ENCODE results near the gene NLRP10. TPM values are rescaled to one million over a fixed set of nuclear protein-coding genes. Genes with fewer than 3 reads are reported as not detected.

Gene NLRP10
- total RNA-seq, 4 donors from 2014 or later, result not detected

GRCh38 chr11:7967097-7967496, 1.9 kb upstream of the NLRP10 start:
- no peak for DNase-seq
- H3K4me1 ChIP-seq, result no peaks in the 10 kb centered on the region
- TF ChIP-seq POLR2A (IDR thresholded peaks at IDR 0.05) (no peak), CTCF (IDR thresholded peaks at IDR 0.05) (no peak)

GRCh38 chr11:7964873-7965272, 374 bp downstream of the NLRP10 start:
- no peak for DNase-seq
- Histone ChIP-seq H3K27ac (no peak overlapping the region), H3K4me3 (no peak overlapping the region), H3K36me3 (no peaks in the 10 kb centered on the region), H3K27me3 (no peaks in the 10 kb centered on the region), H3K4me1 (no peaks in the 10 kb centered on the region), H3K9me3 (no peaks in the 10 kb centered on the region)
- TF ChIP-seq CTCF (IDR thresholded peaks at IDR 0.05) (no peak), POLR2A (IDR thresholded peaks at IDR 0.05) (no peak)

More at GRCh38 chr11:7967097-7967496, 1.9 kb upstream of the NLRP10 start:
- Histone ChIP-seq H3K36me3 (no peaks in the 10 kb centered on the region), H3K27me3 (no peaks in the 10 kb centered on the region), H3K27ac (no peak overlapping the region), H3K9me3 (no peaks in the 10 kb centered on the region), H3K4me3 (no peak overlapping the region)

- no peak for DNase-seq
- H3K27ac ChIP-seq, result no peak overlapping the region
- H3K9me3 ChIP-seq, result no peaks in the 10 kb centered on the region
- H3K27me3 ChIP-seq, result no peaks in the 10 kb centered on the region
- H3K36me3 ChIP-seq, result no peaks in the 10 kb centered on the region
- no peak overlapping the region for H3K4me3 ChIP-seq
- TF ChIP-seq CTCF (IDR thresholded peaks at IDR 0.05) (no peak), POLR2A (IDR thresholded peaks at IDR 0.05) (no peak)
- no peaks in the 10 kb centered on the region for H3K4me1 ChIP-seq
Measured at GRCh38 chr11:7964261-7964660, 986 bp downstream of the NLRP10 start.

GRCh38 chr11:7955191-7955590, 10.1 kb downstream of the NLRP10 start:
- no peak for TF ChIP-seq POLR2A (IDR thresholded peaks at IDR 0.05)
- no peak for TF ChIP-seq CTCF (IDR thresholded peaks at IDR 0.05)
- Histone ChIP-seq H3K36me3 (no peaks in the 10 kb centered on the region), H3K27me3 (no peaks in the 10 kb centered on the region), H3K9me3 (no peaks in the 10 kb centered on the region), H3K27ac (no peak overlapping the region), H3K4me1 (no peaks in the 10 kb centered on the region), H3K4me3 (no peak overlapping the region)
- DNase-seq, result no peak

- no peak for TF ChIP-seq POLR2A (IDR thresholded peaks at IDR 0.05)
- TF ChIP-seq CTCF (IDR thresholded peaks at IDR 0.05), result no peak
- Histone ChIP-seq H3K9me3 (no peaks in the 10 kb centered on the region), H3K27me3 (no peaks in the 10 kb centered on the region), H3K4me1 (no peaks in the 10 kb centered on the region), H3K4me3 (no peak overlapping the region), H3K36me3 (no peaks in the 10 kb centered on the region), H3K27ac (no peak overlapping the region)
- DNase-seq, result no peak
Measured at GRCh38 chr11:7949934-7950333, 15.3 kb downstream of the NLRP10 start.

GRCh38 chr11:7944123-7944522, 21.1 kb downstream of the NLRP10 start:
- Histone ChIP-seq H3K4me1 (no peaks in the 10 kb centered on the region), H3K9me3 (peaks cover 0 to 7% (median 0%) of the 10 kb centered on the region in 4 donors), H3K4me3 (no peak overlapping the region), H3K27me3 (no peaks in the 10 kb centered on the region), H3K36me3 (no peaks in the 10 kb centered on the region), H3K27ac (no peak overlapping the region)
- no peak for DNase-seq
- no peak for TF ChIP-seq POLR2A (IDR thresholded peaks at IDR 0.05)
- TF ChIP-seq CTCF (IDR thresholded peaks at IDR 0.05), result no peak
